Cardiac fibroblast (primary cell): ENCODE data around the gene G3BP1.

ENCODE experiments used
- DNase-seq, 2 donors: peaks; one replicate each; pipeline versions ENCODE4 v3.0.0 to v3.0.0-alpha.2; 2010; ENCODE audit warnings: low read depth in 2 of 2
- H3K4me3 ChIP-seq, 2 donors: replicated peaks in 1 of 2; 1 replicate in 1 of 2; 2 replicates in 1 of 2; pipeline ENCODE4 v1.5.1; 2011; ENCODE audit warnings: low read depth in 2 of 2, low read length in 2 of 2, mild to moderate bottlenecking in 2 of 2, moderate library complexity in 1 of 2
- CTCF ChIP-seq: IDR thresholded peaks from one replicate; pipeline ENCODE4 v1.5.1; 2011; ENCODE audit warnings: low read depth, mild to moderate bottlenecking, low read length, inconsistent platforms

G3BP1 gene

GRCh38 chr5:151787817-151788216 is 16.1 kb downstream of the G3BP1 start:
- DNase-seq = no peak
- no peak for TF ChIP-seq CTCF
- no peak overlapping the region for H3K4me3 ChIP-seq

DNA sequence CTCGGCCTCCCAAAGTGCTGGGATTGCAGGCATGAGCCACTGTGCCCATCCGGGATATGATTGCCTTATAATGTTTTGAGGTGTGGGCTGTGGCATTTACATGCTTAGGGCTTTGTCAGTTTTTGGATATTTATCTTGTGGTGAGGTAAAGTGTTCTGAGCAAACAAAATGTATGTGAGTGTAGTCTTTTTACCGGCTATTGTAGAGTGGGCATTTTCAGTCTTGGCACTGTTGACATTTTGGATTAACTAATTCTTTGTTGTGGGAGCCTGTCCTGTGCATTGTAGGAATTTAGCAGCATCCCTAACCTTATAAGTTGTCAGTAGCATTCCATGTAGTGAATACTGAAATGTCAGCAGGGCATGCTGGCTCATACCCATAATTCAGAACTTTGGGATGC is 21.6 kb downstream of the G3BP1 start:
- DNase-seq = no peak
- H3K4me3 ChIP-seq = no peak overlapping the region
- TF ChIP-seq CTCF = no peak

DNA sequence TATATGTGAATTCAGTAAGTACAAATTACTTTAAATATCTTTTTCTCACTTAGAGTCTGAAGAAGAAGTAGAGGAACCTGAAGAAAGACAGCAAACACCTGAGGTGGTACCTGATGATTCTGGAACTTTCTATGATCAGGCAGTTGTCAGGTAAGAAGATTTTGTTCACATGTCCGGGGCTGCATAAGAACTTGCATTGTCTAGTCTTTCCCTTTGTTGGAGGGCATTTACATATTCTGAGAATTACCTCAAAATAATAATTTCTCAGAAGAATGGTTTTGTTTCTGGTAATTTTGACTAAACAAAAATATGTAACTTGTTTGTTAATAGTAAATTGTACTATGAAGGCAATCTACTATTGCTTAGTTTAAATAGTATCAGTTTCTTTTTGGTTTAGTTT is 23.7 kb downstream of the G3BP1 start:
- DNase-seq = no peak
- H3K4me3 ChIP-seq = no peak overlapping the region
- no peak for TF ChIP-seq CTCF

DNA sequence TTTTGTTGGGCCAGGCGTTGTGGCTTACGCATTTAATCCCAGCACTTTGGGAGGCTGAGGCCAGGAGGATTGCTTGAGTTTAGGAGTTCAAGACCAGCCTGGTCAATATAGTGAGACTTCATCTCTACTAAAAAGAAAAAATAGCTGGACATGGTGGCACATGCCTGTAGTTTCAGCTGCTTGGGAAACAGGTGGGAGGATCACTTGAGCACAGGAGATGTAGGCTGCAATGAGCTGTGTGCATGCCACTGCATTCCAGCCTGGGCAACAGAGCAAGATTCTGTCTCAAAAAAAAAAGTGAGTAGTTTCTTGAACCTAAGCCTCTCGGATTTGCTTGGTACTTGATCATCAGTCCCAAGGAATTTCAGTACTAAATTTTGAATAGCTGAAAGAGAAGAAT is 26.9 kb downstream of the G3BP1 start:
- no peak for TF ChIP-seq CTCF
- no peak for DNase-seq
- H3K4me3 ChIP-seq = no peak overlapping the region

DNA sequence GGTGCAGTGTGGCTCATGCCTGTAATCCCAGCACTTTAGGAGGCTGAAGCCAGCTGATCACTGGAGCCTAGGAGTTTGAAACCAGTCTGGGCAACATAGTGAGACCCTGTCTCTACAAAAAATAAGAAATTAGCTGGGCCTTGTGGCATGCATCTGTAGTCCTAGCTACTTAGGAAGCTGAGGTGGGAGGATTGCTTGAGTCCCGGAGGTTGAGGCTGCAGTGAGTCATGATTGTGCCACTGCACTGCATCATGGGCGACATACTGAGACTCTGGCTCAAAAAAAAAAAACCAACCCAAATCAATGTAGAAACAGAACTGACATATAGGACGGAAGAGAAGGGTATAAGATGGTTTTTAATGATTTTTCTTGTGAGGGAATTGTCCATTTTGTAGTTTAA is 27.7 kb downstream of the G3BP1 start:
- H3K4me3 ChIP-seq = no peak overlapping the region

DNA sequence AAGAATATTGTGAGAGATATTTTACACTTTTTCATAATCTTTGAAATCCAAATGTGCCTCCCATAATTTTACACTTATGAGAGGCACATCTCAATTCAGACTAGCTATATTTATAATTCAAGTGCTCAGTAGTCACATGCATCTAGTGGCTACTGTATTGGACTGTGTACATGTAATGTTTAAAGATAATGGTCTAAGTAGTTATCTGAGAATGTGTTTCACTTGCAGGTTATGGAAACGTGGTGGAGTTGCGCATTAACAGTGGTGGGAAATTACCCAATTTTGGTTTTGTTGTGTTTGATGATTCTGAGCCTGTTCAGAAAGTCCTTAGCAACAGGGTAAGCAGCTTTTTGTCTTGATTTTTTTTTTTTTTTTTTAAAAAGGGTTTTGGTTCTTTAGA is 28.8 kb downstream of the G3BP1 start:
- DNase-seq = no peak
- no peak for TF ChIP-seq CTCF
- H3K4me3 ChIP-seq = no peak overlapping the region

More for the DNA sequence above, 27.7 kb downstream of the G3BP1 start:
- peak in 1 of 2 donors; percentile 67 for DNase-seq
- no peak for TF ChIP-seq CTCF
